Caco-2 (cell line): Measurements from ENCODE around the gene CHMP3. TPM values are rescaled to one million over a fixed set of nuclear protein-coding genes. Genes with fewer than 3 reads are reported as not detected.
"Not testable (repeated sequence)": the region's sequence is repeated elsewhere in the genome, so short reads cannot be mapped to it uniquely, and the experiment has no call there.

Experiments
- BruUV-seq: library from RNA; stranded (reverse); fragments of 400-500 nt; replicated peaks from 2 replicates; lab custom pipeline; 2021; lab: Mats Ljungman, UMichigan
- CTCF ChIA-PET: fragments of 300-600 bp; sonication (Branson Sonifier 250); formaldehyde crosslinking; loops from one replicate; lab custom pipeline; 2022; ENCODE audit warnings: antibody characterized with exemption; lab: Charles Lee
- POLR2A ChIA-PET: fragments of 300-600 bp; sonication (Branson Sonifier 250); formaldehyde crosslinking; loops from one replicate; lab custom pipeline; 2022; ENCODE audit warnings: antibody characterized with exemption; lab: Charles Lee
- DNase-seq, 2 experiments: peaks; one replicate each; pipeline versions ENCODE4 v3.0.0 to v3.0.0-alpha.2; 2020 to 2022
- H3K27me3 ChIP-seq: replicated peaks from 2 replicates; pipeline ENCODE4 v1.6.0; 2011; ENCODE audit warnings: low read length; ENCODE audit not compliant: control insufficient read depth, insufficient read depth
- H3K36me3 ChIP-seq: 2 replicates; pipeline ENCODE4 v1.5.1; 2011; ENCODE audit warnings: low read length; ENCODE audit not compliant: control insufficient read depth, insufficient read depth
- H3K4me1 ChIP-seq: fragments of 250-450 bp; sonication (Bioruptor Pico); 2 replicates; pipeline ENCODE4 v1.5.1; 2020; ENCODE audit warnings: mild to moderate bottlenecking
- H3K4me3 ChIP-seq: 2 replicates; pipeline ENCODE4 v1.5.1; 2011; ENCODE audit warnings: low read depth, mild to moderate bottlenecking, control low read depth, low read length
- H3K9me3 ChIP-seq: fragments of 250-450 bp; sonication (Bioruptor Pico); 2 replicates; pipeline ENCODE4 v1.5.1; 2020; ENCODE audit warnings: mild to moderate bottlenecking, moderate library complexity
- H3K27ac Mint-ChIP-seq: one replicate; pipeline ENCODE4 v1.8.0; 2022; ENCODE audit warnings: mixed read lengths; ENCODE audit not compliant: unreplicated experiment
- H3K27me3 Mint-ChIP-seq: one replicate; pipeline ENCODE4 v1.8.0; 2022; ENCODE audit warnings: mixed read lengths; ENCODE audit not compliant: insufficient read depth, unreplicated experiment
- H3K36me3 Mint-ChIP-seq: one replicate; pipeline ENCODE4 v1.8.0; 2022; ENCODE audit warnings: mild to moderate bottlenecking, mixed read lengths; ENCODE audit not compliant: insufficient read depth, unreplicated experiment
- H3K4me1 Mint-ChIP-seq: one replicate; pipeline ENCODE4 v1.8.0; 2022; ENCODE audit warnings: low read depth, mixed read lengths; ENCODE audit not compliant: unreplicated experiment
- H3K4me3 Mint-ChIP-seq: one replicate; pipeline ENCODE4 v1.8.0; 2022; ENCODE audit warnings: mild to moderate bottlenecking, moderate library complexity, mixed read lengths; ENCODE audit not compliant: unreplicated experiment
- H3K9me3 Mint-ChIP-seq: one replicate; pipeline ENCODE4 v1.8.0; 2022; ENCODE audit warnings: mixed read lengths; ENCODE audit not compliant: unreplicated experiment
- intact Hi-C: fragments of 100-400 bp; cut with micrococcal nuclease; formaldehyde crosslinking; loops from one replicate; pipeline ENCODE4 v1.10.0; 2022; ENCODE audit not compliant: unreplicated experiment
- total RNA-seq: library from RNA; stranded (reverse); gene quantifications from 2 replicates; pipeline ENCODE4 v1.2.3, GENCODE V29; 2022
- TF ChIP-seq, protein P1 (sequence below), 2 experiments: fragments of 200-600 bp in 1 of 2; IDR thresholded peaks; 1 replicate in 1 of 2; 2 replicates in 1 of 2; pipeline versions ENCODE4 v1.5.1 to v1.8.0; 2011 to 2022; ENCODE audit warnings: antibody characterized with exemption in 1 of 2, control low read depth in 1 of 2, inconsistent platforms in 1 of 2, low read depth in 1 of 2, low read length in 1 of 2, mild to moderate bottlenecking in 1 of 2, moderate library complexity in 1 of 2; ENCODE audit not compliant: insufficient read depth in 1 of 2, severe bottlenecking in 1 of 2, unreplicated experiment in 1 of 2

The CHMP3 gene
- total RNA-seq, 1 experiment from 2014 or later: 93.5 TPM

- peaks cover 12% of the 10 kb centered on the region for H3K9me3 ChIP-seq
- ChIA-PET POLR2A (no interaction called here), CTCF (no interaction called here)
- peaks cover 2% of the 10 kb centered on the region for H3K4me1 Mint-ChIP-seq
- peaks cover 2% of the 10 kb centered on the region; the same call in 1 of the 2 replicates for H3K36me3 ChIP-seq
- no peaks in the 10 kb centered on the region for H3K9me3 Mint-ChIP-seq
- no peak overlapping the region for H3K4me3 ChIP-seq
- peaks cover 17% of the 10 kb centered on the region for H3K4me1 ChIP-seq
- H3K36me3 Mint-ChIP-seq: peaks cover 25% of the 10 kb centered on the region
- no peak overlapping the region for H3K4me3 Mint-ChIP-seq
- intact Hi-C loops: no loop called here
- H3K27me3 ChIP-seq: no peaks in the 10 kb centered on the region
- H3K27me3 Mint-ChIP-seq: no peaks in the 10 kb centered on the region
- no peak overlapping the region for H3K27ac Mint-ChIP-seq
- TF ChIP-seq, protein P1, sequence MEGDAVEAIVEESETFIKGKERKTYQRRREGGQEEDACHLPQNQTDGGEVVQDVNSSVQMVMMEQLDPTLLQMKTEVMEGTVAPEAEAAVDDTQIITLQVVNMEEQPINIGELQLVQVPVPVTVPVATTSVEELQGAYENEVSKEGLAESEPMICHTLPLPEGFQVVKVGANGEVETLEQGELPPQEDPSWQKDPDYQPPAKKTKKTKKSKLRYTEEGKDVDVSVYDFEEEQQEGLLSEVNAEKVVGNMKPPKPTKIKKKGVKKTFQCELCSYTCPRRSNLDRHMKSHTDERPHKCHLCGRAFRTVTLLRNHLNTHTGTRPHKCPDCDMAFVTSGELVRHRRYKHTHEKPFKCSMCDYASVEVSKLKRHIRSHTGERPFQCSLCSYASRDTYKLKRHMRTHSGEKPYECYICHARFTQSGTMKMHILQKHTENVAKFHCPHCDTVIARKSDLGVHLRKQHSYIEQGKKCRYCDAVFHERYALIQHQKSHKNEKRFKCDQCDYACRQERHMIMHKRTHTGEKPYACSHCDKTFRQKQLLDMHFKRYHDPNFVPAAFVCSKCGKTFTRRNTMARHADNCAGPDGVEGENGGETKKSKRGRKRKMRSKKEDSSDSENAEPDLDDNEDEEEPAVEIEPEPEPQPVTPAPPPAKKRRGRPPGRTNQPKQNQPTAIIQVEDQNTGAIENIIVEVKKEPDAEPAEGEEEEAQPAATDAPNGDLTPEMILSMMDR (IDR thresholded peaks at IDR 0.05; ENCODE audit: insufficient read depth in 1 of 2, low read depth in 1 of 2, low read length in 1 of 2, severe bottlenecking in 1 of 2, unreplicated experiment in 1 of 2): no peak
- peak; percentile 73 to 77 for DNase-seq
- no TSS peak for BruUV-seq
Measured at GRCh38 chr2:86556508-86556907, 6.7 kb downstream of the CHMP3 start.

DNA sequence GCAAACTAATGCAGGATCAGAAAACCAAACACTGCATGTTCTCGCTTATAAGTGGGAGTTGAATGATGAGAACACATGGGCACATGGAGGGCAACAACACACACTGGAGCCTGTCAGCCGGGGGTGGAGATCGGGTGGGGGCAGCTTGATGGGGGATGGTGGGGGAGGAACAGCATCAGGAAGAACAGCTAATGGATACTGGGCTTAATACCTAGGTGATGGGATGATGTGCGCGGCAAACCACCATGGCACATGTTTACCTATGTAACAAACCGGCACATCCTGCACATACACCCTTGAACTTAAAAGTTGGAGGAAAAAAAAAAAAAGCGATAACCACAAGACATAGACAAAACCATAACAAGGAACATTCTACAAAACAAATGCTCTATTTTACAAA, 10.4 kb downstream of the CHMP3 start:
- TF ChIP-seq, protein P1 (IDR thresholded peaks at IDR 0.05; ENCODE audit: insufficient read depth in 1 of 2, low read depth in 1 of 2, low read length in 1 of 2, severe bottlenecking in 1 of 2, unreplicated experiment in 1 of 2): no peak
- no peaks in the 10 kb centered on the region for H3K27me3 Mint-ChIP-seq
- peaks cover 37% of the 10 kb centered on the region for H3K36me3 Mint-ChIP-seq
- intact Hi-C loops: no loop called here
- ChIA-PET CTCF (interaction anchor here (0.6 kb wide), 1 partner anchor 230 kb away, joined by 7 read pairs; no protein-coding TSS in a partner anchor), POLR2A (no interaction called here)
- Histone ChIP-seq H3K4me1 (peaks cover 17% of the 10 kb centered on the region), H3K4me3 (no peak overlapping the region), H3K36me3 (no peaks in the 10 kb centered on the region; the same call in 1 of the 2 replicates), H3K27me3 (no peaks in the 10 kb centered on the region), H3K9me3 (peaks cover 18% of the 10 kb centered on the region)
- no peak overlapping the region for H3K27ac Mint-ChIP-seq
- no peaks in the 10 kb centered on the region for H3K4me1 Mint-ChIP-seq
- H3K9me3 Mint-ChIP-seq: peaks cover 7% of the 10 kb centered on the region
- no peak for DNase-seq
- no peak overlapping the region for H3K4me3 Mint-ChIP-seq
- no TSS peak for BruUV-seq

- H3K36me3 ChIP-seq, POLR2A ChIA-PET, H3K27me3 ChIP-seq, H3K4me1 ChIP-seq, H3K4me3 Mint-ChIP-seq, H3K27ac Mint-ChIP-seq, intact Hi-C loops, H3K27me3 Mint-ChIP-seq, H3K4me3 ChIP-seq, DNase-seq, H3K9me3 Mint-ChIP-seq, BruUV-seq, CTCF ChIA-PET, H3K4me1 Mint-ChIP-seq: not testable (repeated sequence)
- H3K9me3 ChIP-seq: peaks cover 26% of the 10 kb centered on the region
- H3K36me3 Mint-ChIP-seq: peaks cover 58% of the 10 kb centered on the region
Measured at GRCh38 chr2:86549963-86550725, 13.1 kb downstream of the CHMP3 start.

DNA sequence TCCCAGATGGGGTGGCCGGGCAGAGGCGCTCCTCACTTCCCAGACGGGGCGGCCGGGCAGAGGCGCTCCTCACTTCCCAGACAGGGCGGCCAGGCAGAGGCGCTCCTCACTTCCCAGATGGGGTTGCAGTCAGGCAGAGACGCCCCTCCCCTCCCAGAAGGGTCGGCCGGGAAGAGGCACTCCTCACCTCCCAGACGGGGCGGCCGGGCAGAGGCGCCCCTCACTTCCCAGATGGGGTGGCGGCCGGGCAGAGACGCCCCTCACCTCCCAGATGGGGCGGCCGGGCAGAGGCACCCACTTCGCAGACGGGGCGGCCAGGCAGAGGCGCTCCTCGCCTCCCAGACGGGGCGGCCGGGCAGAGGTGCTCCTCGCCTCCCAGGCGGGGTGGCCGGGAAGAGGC, 13.8 kb downstream of the CHMP3 start:
- H3K27me3 Mint-ChIP-seq, H3K27ac Mint-ChIP-seq, POLR2A ChIA-PET, H3K4me1 ChIP-seq, H3K4me1 Mint-ChIP-seq, H3K9me3 Mint-ChIP-seq, intact Hi-C loops, H3K4me3 Mint-ChIP-seq, BruUV-seq, DNase-seq, H3K27me3 ChIP-seq, H3K4me3 ChIP-seq, CTCF ChIA-PET, H3K36me3 ChIP-seq: not testable (repeated sequence)
- peaks cover 26% of the 10 kb centered on the region for H3K9me3 ChIP-seq
- peaks cover 62% of the 10 kb centered on the region for H3K36me3 Mint-ChIP-seq

- H3K27me3 ChIP-seq, intact Hi-C loops, H3K27me3 Mint-ChIP-seq, BruUV-seq, H3K4me3 ChIP-seq, POLR2A ChIA-PET, H3K27ac Mint-ChIP-seq, CTCF ChIA-PET, H3K36me3 ChIP-seq, H3K4me3 Mint-ChIP-seq, H3K4me1 ChIP-seq, H3K4me1 Mint-ChIP-seq, DNase-seq: not testable (repeated sequence)
- H3K36me3 Mint-ChIP-seq: peaks cover 63% of the 10 kb centered on the region
- H3K9me3 Mint-ChIP-seq: peaks cover 13% of the 10 kb centered on the region
- peaks cover 26% of the 10 kb centered on the region for H3K9me3 ChIP-seq
Measured at GRCh38 chr2:86548913-86549396, 14.3 kb downstream of the CHMP3 start.
